ENCODE measurements around the gene HTR7.
A peak's percentile ranks its signal among the peaks of the same experiment; 100 is the strongest.
"Not testable (repeated sequence)": the region's sequence is repeated elsewhere in the genome, so short reads cannot be mapped to it uniquely, and the experiment has no call there.

Gene HTR7

GRCh38 chr10:90857635-90858460, at the start of gene HTR7:
TSS of gene HTR7 (minus strand) at chr10:90858039. CDS start at chr10:90857671, 368 bp downstream.
- peak; percentile 78 for DNase-seq (ENCODE audit: extremely low spot score)
- ChIA-PET POLR2A (no interaction called here), CTCF (interaction anchor here (1.4 to 1.6 kb wide), 2 partner anchors 8 to 14 kb away, joined by 5 to 6 read pairs; partner anchors contain the start of gene RPP30)
- peak; percentile 53 for TF ChIP-seq CTCF (IDR thresholded peaks at IDR 0.05; ENCODE audit: control extremely low read depth, extremely low read depth, low read depth, missing control alignments)

DNA sequence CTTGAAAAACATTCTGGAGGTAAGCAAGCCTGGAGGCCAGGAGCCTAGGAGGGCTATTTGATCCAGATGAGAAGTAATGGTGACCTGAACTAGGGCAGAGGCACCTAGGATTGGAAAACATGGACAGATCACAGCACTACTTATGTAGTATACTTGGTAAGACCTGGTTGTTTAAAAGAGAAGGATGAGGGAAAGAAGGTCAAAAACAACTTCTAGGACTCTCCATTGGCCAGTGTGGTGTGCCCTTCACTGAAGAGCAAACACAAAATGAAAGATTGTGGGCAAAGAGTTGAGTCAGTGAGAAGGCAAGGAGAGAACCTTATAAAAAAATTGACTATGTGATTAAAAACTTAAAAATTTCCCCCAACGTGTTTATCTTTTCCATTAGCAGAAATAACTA, 48.8 kb upstream of the HTR7 start:
- DNase-seq (ENCODE audit: extremely low spot score), result no peak
- TF ChIP-seq CTCF (IDR thresholded peaks at IDR 0.05; ENCODE audit: control extremely low read depth, extremely low read depth, low read depth, missing control alignments), result no peak
- ChIA-PET POLR2A (no interaction called here), CTCF (interaction anchor here (1.0 kb wide), 1 partner anchor 15 kb away, joined by 3 read pairs; no protein-coding TSS in a partner anchor)

GRCh38 chr10:90905925-90906324, 48.1 kb upstream of the HTR7 start:
- ChIA-PET POLR2A (interaction anchor here (0.5 kb wide), 1 partner anchor 1030 kb away, joined by 4 read pairs; no protein-coding TSS in a partner anchor), CTCF (interaction anchor here (1.0 kb wide), 2 partner anchors 14 to 27 kb away, joined by 3 read pairs; no protein-coding TSS in a partner anchor)
- DNase-seq (ENCODE audit: extremely low spot score), result no peak
- TF ChIP-seq CTCF (IDR thresholded peaks at IDR 0.05; ENCODE audit: control extremely low read depth, extremely low read depth, low read depth, missing control alignments), result no peak

DNA sequence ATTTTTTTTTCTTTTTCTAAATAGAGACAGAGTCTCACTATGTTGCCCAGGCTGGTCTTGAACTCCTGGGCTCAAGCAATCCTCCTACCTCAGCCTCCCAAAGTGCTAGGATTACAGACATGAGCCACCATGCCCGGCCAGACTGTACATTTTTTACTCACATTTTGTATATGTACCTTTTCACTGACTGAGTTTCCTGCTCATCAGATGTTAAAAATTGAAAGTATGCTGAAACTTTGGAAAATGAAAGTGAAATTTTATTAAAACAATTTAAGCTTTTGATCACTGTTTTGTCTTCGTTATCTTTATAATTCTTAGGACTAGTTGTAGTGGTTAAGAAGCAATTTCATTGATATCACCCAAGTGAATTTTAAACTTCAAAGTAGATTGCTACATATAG, 39.1 kb upstream of the HTR7 start:
- ChIA-PET CTCF (interaction anchor here (0.8 to 6.6 kb wide), 5 partner anchors 13 to 737 kb away, joined by 3 to 48 read pairs (median 3); no protein-coding TSS in a partner anchor), POLR2A (interaction anchor here (0.6 kb wide), 1 partner anchor 173 kb away, joined by 5 read pairs; no protein-coding TSS in a partner anchor)
- not testable (repeated sequence) for DNase-seq (ENCODE audit: extremely low spot score)

GRCh38 chr10:90893190-90893589, 35.4 kb upstream of the HTR7 start:
- CTCF ChIA-PET, result interaction anchor here (1.0 to 6.6 kb wide), 5 partner anchors 13 to 357 kb away, joined by 3 to 48 read pairs (median 7); no protein-coding TSS in a partner anchor
- POLR2A ChIA-PET, result no interaction called here
- no peak for TF ChIP-seq CTCF (IDR thresholded peaks at IDR 0.05; ENCODE audit: control extremely low read depth, extremely low read depth, low read depth, missing control alignments)
- DNase-seq (ENCODE audit: extremely low spot score), result no peak

DNA sequence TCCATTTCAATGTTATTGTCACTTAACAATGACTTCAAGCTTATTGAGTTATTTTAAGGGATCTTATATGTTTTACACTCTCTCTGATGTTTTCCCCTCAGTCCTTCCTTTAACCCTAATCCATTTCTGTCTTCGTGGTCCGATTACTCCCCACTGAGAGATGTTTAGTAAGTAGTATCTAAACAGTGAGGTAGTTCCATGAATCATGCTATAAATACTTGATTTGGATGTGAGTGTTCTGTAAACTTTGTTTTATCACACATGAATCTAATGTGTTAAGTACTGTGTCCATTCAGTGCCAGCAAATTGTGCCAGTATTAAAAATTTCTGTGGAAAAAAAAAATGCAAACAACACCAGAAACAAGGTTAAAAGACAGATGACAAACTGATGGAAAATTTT, 32.5 kb upstream of the HTR7 start:
- POLR2A ChIA-PET, result no interaction called here
- no peak for DNase-seq (ENCODE audit: extremely low spot score)
- CTCF ChIA-PET, result interaction anchor here (1.1 to 5.1 kb wide), 3 partner anchors 11 to 361 kb away, joined by 4 to 28 read pairs (median 8); no protein-coding TSS in a partner anchor
- no peak for TF ChIP-seq CTCF (IDR thresholded peaks at IDR 0.05; ENCODE audit: control extremely low read depth, extremely low read depth, low read depth, missing control alignments)

DNA sequence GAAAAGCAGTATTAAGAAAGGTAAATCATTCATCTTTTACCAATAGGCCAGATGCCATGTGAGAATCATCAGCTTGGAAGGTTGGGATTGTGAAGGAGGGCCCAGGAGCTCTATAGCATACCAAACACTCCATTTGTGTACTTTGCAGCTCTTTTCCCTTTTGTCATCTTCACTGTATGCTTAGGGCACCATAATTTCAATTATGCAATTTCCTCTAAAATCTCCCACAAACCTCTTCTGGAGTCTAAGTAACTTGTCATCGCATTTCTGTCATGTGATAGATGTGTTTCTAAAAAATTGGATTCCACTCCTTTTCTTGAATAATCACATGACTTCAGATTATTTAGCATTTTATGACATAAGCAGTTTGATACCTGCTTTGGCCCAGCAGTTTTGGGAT, 31.8 kb upstream of the HTR7 start:
- DNase-seq (ENCODE audit: extremely low spot score), result no peak
- POLR2A ChIA-PET, result no interaction called here
- no peak for TF ChIP-seq CTCF (IDR thresholded peaks at IDR 0.05; ENCODE audit: control extremely low read depth, extremely low read depth, low read depth, missing control alignments)
- CTCF ChIA-PET, result interaction anchor here (1.1 to 5.1 kb wide), 4 partner anchors 10 to 361 kb away, joined by 4 to 28 read pairs (median 7); partner anchors contain the start of gene RPP30

All from GM10248 (cell line).